Left cardiac atrium (tissue), 4 donors: ENCODE results near the gene TBC1D5. TPM values are rescaled to one million over a fixed set of nuclear protein-coding genes. Genes with fewer than 3 reads are reported as not detected.

Experiments used
- ATAC-seq, 2 donors: fragments of 200-7000 bp; cut with Tn5 transposase; one replicate each; pipeline ENCODE4 v1.9.1; 2020; ENCODE audit warnings: mild to moderate bottlenecking in 2 of 2, moderate library complexity in 2 of 2
- DNase-seq: peaks from one replicate; pipeline ENCODE4 v3.0.0-alpha.2; 2020
- intact Hi-C, 2 donors: fragments of 100-400 bp; cut with DNase I; formaldehyde crosslinking; loops; one replicate each; pipeline versions ENCODE4 v1.14.1 to v1.15.1; 2022 to 2023
- total RNA-seq, 2 donors: library from RNA; stranded (reverse); fragmentation: NEBNext Ultra II Directional; extraction: Animal tissue kit (Norgen Biotek cat#: 25700); gene quantifications; one replicate each; pipeline ENCODE4 v1.2.1, GENCODE V29; 2021
- donor health status: DM: no; HTN: yes; CAD: no.
- donor health status: DM: no; HTN: yes; CAD: no; lungs with severe emphysema.
- donor health status: DM: yes; HTN: yes; CAD: no.
- donor health status: Dilated cardiomyopathy.

Gene TBC1D5
- total RNA-seq, 2 donors from 2014 or later: 33.2 to 38.7 TPM

GRCh38 chr3:17125738-17126442 lies 616.5 kb downstream of the TBC1D5 start:
- DNase-seq (no peak), ATAC-seq (no peak)
- intact Hi-C loops: no loop called here

GRCh38 chr3:17122758-17123157 lies 619.7 kb downstream of the TBC1D5 start:
- intact Hi-C loops: no loop called here
- no peak for DNase-seq
- ATAC-seq: no peak

- intact Hi-C loops: no loop called here
- no peak for ATAC-seq
These were observed 621.1 kb downstream of the TBC1D5 start for GRCh38 chr3:17121336-17121735.

GRCh38 chr3:17120115-17120514 lies 622.3 kb downstream of the TBC1D5 start:
- intact Hi-C loops: no loop called here

More at GRCh38 chr3:17121336-17121735, 621.1 kb downstream of the TBC1D5 start:
- no peak for DNase-seq

GRCh38 chr3:17119201-17120072 lies 623.0 kb downstream of the TBC1D5 start:
- intact Hi-C loops: no loop called here
- ATAC-seq (no peak), DNase-seq (no peak)

More at GRCh38 chr3:17120115-17120514, 622.3 kb downstream of the TBC1D5 start:
- ATAC-seq (no peak), DNase-seq (no peak)

GRCh38 chr3:17118771-17119170 lies 623.7 kb downstream of the TBC1D5 start:
- ATAC-seq: no peak
- intact Hi-C loops: no loop called here

GRCh38 chr3:17116007-17116600 lies 626.3 kb downstream of the TBC1D5 start:
- DNase-seq: no peak
- no peak for ATAC-seq
- intact Hi-C loops: no loop called here

More at GRCh38 chr3:17118771-17119170, 623.7 kb downstream of the TBC1D5 start:
- no peak for DNase-seq

- intact Hi-C loops: no loop called here
- no peak for DNase-seq
- ATAC-seq: no peak
These were observed 627.2 kb downstream of the TBC1D5 start for GRCh38 chr3:17115186-17115585.

GRCh38 chr3:17111586-17111985 lies 630.8 kb downstream of the TBC1D5 start:
- ATAC-seq (no peak), DNase-seq (no peak)
- intact Hi-C loops: no loop called here

- no peak for ATAC-seq
- no peak for DNase-seq
- intact Hi-C loops: no loop called here
These were observed 631.6 kb downstream of the TBC1D5 start for GRCh38 chr3:17110660-17111396.
